Duodenal mucosa (tissue), 2 donors: ENCODE results near the gene SNN.

Source experiments
- H3K27ac ChIP-seq: one replicate; pipeline ENCODE4 v1.7.0; 2013; ENCODE audit warnings: low read depth, low read length
- H3K27me3 ChIP-seq, 2 donors: one replicate each; pipeline ENCODE4 v1.7.0; 2013; ENCODE audit warnings: low read length in 2 of 2, control low read depth in 1 of 2; ENCODE audit not compliant: insufficient read depth in 2 of 2, control insufficient read depth in 1 of 2
- H3K36me3 ChIP-seq, 2 donors: one replicate each; pipeline ENCODE4 v1.7.0; 2013; ENCODE audit warnings: low read length in 2 of 2, control low read depth in 1 of 2; ENCODE audit not compliant: insufficient read depth in 2 of 2, control insufficient read depth in 1 of 2
- H3K4me1 ChIP-seq, 2 donors: one replicate each; pipeline ENCODE4 v1.7.0; 2013; ENCODE audit warnings: low read length in 2 of 2, control low read depth in 1 of 2; ENCODE audit not compliant: insufficient read depth in 2 of 2, control insufficient read depth in 1 of 2
- H3K4me3 ChIP-seq, 2 donors: one replicate each; pipeline ENCODE4 v1.7.0; 2013; ENCODE audit warnings: low read length in 2 of 2, low read depth in 1 of 2
- H3K9ac ChIP-seq, 2 donors: one replicate each; pipeline ENCODE4 v1.7.0; 2013; ENCODE audit warnings: low read length in 2 of 2, low read depth in 1 of 2
- H3K9me3 ChIP-seq, 2 donors: one replicate each; pipeline ENCODE4 v1.7.0; 2013; ENCODE audit warnings: low read length in 2 of 2, control low read depth in 1 of 2; ENCODE audit not compliant: control insufficient read depth in 1 of 2

The SNN gene

GRCh38 chr16:11679941-11680911, 12.0 kb downstream of the SNN start:
- H3K27ac ChIP-seq, result no peak overlapping the region
- no peak overlapping the region for H3K4me3 ChIP-seq
- peaks cover 59 to 78% of the 10 kb centered on the region in 2 donors for H3K4me1 ChIP-seq
- no peaks in the 10 kb centered on the region for H3K9me3 ChIP-seq
- H3K27me3 ChIP-seq, result no peaks in the 10 kb centered on the region
- peaks cover 34 to 76% of the 10 kb centered on the region in 2 donors for H3K36me3 ChIP-seq
- no peak overlapping the region for H3K9ac ChIP-seq

DNA sequence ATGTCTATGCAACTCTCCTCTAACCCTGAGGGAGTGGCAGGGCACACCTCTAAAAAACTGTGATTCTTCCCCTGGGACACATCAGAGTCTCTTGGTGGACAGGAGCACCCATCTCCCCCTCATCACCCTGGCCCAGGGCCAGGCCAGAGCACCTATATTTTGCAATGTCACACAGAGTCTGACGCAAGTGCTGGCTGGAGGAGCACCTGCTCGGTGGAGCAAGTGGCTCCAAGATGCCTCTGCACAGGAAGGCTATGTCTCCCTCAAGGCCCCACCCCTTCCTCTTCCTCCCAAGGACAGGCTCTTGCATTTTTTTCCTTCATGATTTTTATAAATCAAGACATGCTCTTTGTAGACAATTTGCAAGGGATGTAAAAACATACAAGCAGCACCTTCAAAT, 13.3 kb downstream of the SNN start:
- no peak overlapping the region for H3K4me3 ChIP-seq
- H3K4me1 ChIP-seq, result peaks cover 50 to 69% of the 10 kb centered on the region in 2 donors
- no peaks in the 10 kb centered on the region for H3K27me3 ChIP-seq
- no peak overlapping the region for H3K9ac ChIP-seq
- H3K9me3 ChIP-seq, result no peaks in the 10 kb centered on the region
- no peak overlapping the region for H3K27ac ChIP-seq
- peaks cover 34 to 82% of the 10 kb centered on the region in 2 donors for H3K36me3 ChIP-seq

DNA sequence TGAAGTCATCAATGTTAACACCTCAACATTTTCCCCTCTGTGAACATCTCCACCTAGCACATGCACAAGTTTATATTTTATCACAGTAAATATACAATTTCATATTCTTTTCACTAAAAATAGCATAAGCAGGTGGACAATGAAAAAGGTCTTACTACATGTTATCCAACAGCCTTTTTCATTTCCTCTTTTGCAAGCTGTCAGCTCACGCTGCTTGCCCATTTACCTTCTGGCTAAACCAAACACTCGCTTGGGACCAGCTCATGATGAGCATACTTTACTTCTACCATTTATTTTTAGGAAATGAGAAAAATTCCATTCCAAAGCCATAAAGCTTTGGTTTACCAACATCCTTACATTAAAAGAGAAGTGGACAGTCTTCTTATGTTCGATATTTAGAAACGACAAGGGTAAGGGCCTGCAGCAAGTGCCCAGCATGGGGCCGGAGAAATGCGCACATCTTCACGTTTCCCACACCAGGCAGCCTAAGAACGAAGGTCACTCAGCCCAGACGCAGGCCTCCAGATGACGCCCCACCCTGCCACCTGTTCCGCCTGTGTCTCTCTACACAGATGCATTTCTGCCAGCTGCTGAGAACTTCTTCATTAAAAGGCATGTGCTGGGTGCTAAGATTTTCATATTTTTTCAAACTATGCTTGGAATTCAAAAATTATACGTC, 13.9 kb downstream of the SNN start:
- H3K9ac ChIP-seq, result no peak overlapping the region
- H3K4me3 ChIP-seq, result no peak overlapping the region
- H3K9me3 ChIP-seq, result no peaks in the 10 kb centered on the region
- peaks cover 48 to 64% of the 10 kb centered on the region in 2 donors for H3K4me1 ChIP-seq
- peaks cover 34 to 82% of the 10 kb centered on the region in 2 donors for H3K36me3 ChIP-seq
- H3K27me3 ChIP-seq, result no peaks in the 10 kb centered on the region
- H3K27ac ChIP-seq, result no peak overlapping the region

GRCh38 chr16:11682655-11683096, 14.4 kb downstream of the SNN start:
- Histone ChIP-seq H3K27ac (no peak overlapping the region), H3K4me3 (no peak overlapping the region), H3K27me3 (no peaks in the 10 kb centered on the region), H3K9me3 (no peaks in the 10 kb centered on the region), H3K36me3 (peaks cover 40 to 82% of the 10 kb centered on the region in 2 donors), H3K9ac (no peak overlapping the region), H3K4me1 (peaks cover 44 to 62% of the 10 kb centered on the region in 2 donors)

- no peak overlapping the region for H3K4me3 ChIP-seq
- H3K27me3 ChIP-seq, result no peaks in the 10 kb centered on the region
- no peaks in the 10 kb centered on the region for H3K9me3 ChIP-seq
- peaks cover 40 to 58% of the 10 kb centered on the region in 2 donors for H3K4me1 ChIP-seq
- no peak overlapping the region for H3K27ac ChIP-seq
- H3K9ac ChIP-seq, result no peak overlapping the region
- H3K36me3 ChIP-seq, result peaks cover 40 to 82% of the 10 kb centered on the region in 2 donors
These were observed 14.9 kb downstream of the SNN start for GRCh38 chr16:11683145-11683544.

- H3K4me3 ChIP-seq, result no peak overlapping the region
- H3K27ac ChIP-seq, result no peak overlapping the region
- no peak overlapping the region for H3K9ac ChIP-seq
- H3K27me3 ChIP-seq, result no peaks in the 10 kb centered on the region
- H3K9me3 ChIP-seq, result no peaks in the 10 kb centered on the region
- H3K36me3 ChIP-seq, result peaks cover 43 to 82% of the 10 kb centered on the region in 2 donors
- H3K4me1 ChIP-seq, result peaks cover 33 to 47% of the 10 kb centered on the region in 2 donors
These were observed 16.2 kb downstream of the SNN start for GRCh38 chr16:11684231-11685025.

GRCh38 chr16:11685844-11686618, 17.8 kb downstream of the SNN start:
- Histone ChIP-seq H3K27me3 (no peaks in the 10 kb centered on the region), H3K4me1 (peaks cover 34 to 40% of the 10 kb centered on the region in 2 donors), H3K36me3 (peaks cover 46 to 84% of the 10 kb centered on the region in 2 donors), H3K9ac (no peak overlapping the region), H3K4me3 (no peak overlapping the region), H3K9me3 (no peaks in the 10 kb centered on the region), H3K27ac (no peak overlapping the region)

- no peaks in the 10 kb centered on the region for H3K27me3 ChIP-seq
- peaks cover 25 to 32% of the 10 kb centered on the region in 2 donors for H3K4me1 ChIP-seq
These were observed 18.6 kb downstream of the SNN start for GRCh38 chr16:11686713-11687380.

More at GRCh38 chr16:11686713-11687380, 18.6 kb downstream of the SNN start:
- Histone ChIP-seq H3K36me3 (peaks cover 47 to 85% of the 10 kb centered on the region in 2 donors), H3K9me3 (no peaks in the 10 kb centered on the region), H3K9ac (no peak overlapping the region), H3K27ac (no peak overlapping the region), H3K4me3 (no peak overlapping the region)
